NCI-H345 treated with DMSO at 0.1 percent for 48 hours (cell line): ENCODE results near the gene CDK5RAP2.
A peak's percentile ranks its signal among the peaks of the same experiment; 100 is the strongest.

Source experiments
- DNase-seq: peaks from one replicate; lab custom pipeline; 2025; ENCODE audit not compliant: unreplicated experiment; lab: John Stamatoyannopoulos, UW

The CDK5RAP2 gene

DNA sequence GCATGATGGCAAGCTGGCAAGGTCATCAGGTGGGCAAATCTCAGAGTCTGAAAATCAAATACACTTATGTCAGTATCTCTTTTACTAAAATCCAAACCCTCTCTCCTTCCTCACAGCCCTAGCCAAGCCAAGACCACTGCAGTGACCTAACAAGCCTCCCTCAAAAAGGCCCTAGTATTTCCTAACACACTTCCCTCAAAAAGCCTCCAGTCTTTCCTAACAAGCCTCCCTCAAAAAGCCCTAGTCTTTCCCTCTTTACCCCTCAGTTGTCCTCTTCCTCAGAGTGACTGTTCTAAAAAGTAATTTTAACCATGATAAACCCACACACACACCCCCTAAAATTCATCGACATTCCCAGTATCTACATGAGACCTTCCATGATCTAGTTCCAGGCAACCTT, 140.0 kb downstream of the CDK5RAP2 start:
- DNase-seq = no peak

DNA sequence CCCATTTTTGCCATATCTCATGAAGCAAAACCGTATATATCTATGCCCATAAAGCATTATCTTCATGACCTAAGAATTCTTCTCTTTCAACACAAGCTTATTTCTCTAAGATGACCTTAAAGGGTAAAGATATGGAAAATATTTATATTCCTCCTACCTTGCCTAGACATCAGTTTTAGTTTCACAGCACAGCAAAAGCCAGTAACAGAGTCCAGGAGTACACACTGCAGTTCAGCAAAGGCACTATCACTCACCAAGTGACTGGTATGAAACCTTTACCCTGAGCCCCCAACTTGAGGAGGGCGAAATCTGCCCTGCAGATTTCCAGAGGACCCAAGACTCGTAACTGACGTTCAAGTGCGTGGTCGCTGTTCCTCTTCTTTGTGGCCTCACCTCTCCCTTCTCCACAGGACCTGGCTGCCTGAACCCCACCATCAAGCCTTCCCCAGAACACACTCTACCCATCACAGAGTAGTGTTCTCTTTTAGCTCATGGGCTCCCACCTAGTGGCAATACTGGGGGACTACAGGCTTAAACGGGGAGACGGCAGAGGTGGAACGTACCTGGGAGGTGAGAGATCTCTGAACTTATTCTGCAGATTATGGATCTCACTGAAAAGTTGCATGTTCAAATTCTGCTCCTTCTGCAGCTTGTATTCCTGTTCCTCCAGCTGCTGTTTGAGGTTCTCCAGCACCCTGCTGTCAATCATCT, 141.0 kb downstream of the CDK5RAP2 start:
- no peak for DNase-seq

DNA sequence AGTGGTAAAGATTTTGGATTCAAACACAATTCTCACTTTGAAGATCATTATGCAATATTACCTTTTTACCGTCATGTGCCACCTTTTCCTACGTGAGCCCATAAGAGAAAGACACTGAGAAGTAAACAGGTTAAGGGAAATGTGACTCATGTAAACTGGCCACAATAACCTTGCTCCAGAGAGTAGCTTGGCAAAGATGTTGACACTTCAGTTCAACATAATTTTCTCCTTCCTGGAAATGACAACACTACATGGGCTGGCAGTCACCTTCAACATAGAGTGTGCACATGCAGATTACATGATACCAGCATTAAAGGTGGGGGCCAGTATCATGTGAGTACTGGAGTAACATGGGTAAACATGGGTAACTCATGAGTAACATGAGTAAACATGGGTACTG, 141.9 kb downstream of the CDK5RAP2 start:
- DNase-seq = no peak

DNA sequence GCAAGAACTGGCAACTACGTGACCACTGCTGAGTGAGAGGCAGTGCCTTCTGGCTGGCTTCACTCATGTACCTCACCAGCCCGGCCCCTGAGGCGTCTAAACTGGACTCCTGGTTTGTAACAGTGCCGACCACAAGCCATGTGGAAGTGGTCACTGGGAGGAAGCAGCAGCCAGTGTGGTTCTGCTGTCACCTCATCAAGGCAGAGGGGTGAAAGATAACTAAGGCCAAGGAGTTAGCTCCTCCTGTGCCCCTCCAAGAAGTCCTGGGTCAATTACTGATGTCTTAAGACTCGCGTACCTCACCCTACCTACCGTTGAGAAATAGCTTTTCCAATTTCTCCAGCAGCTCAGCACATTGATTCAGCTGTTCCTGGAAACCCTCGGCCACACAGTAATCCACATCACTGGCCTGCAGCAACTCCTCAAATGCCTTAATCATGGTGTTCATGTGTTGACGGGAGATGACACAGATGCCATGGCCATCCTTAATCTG, 142.9 kb downstream of the CDK5RAP2 start:
- DNase-seq = no peak

DNA sequence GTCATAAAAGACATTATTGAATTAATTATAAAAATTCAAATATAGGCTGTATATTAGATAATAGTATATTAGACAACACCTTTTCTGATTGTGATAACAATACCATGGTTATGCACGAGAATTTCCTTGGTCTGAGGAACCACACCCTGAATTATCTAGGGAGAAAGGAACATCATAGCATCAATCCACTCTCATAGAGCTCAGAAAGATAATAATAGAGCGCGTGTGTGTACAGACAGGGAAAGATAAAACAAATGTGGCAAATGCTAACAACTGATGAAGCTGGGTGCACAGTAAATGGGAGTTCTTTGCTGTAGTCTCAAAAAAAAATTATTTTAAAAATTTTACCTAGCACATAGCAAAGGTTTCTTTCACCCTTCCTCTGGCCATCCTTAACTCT, 143.5 kb downstream of the CDK5RAP2 start:
- no peak for DNase-seq

DNA sequence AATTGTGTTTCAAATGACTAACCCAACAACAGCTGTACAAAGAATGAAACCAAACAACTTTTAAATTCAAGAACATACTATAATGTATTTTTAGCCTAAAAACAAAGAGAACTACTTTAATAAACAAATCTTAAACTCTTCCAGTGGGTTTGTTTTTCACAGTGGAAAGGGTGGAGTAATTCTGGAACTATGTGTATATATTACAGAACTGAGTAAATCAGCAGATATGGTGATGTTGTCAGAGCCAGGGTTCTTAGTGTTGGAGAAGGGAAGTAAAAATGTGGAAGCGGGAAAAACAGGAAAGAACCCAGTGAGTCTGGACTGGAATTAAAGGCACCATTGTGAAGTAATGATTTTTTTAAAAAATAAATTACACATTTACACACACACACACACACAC, 144.9 kb downstream of the CDK5RAP2 start:
- DNase-seq = no peak

DNA sequence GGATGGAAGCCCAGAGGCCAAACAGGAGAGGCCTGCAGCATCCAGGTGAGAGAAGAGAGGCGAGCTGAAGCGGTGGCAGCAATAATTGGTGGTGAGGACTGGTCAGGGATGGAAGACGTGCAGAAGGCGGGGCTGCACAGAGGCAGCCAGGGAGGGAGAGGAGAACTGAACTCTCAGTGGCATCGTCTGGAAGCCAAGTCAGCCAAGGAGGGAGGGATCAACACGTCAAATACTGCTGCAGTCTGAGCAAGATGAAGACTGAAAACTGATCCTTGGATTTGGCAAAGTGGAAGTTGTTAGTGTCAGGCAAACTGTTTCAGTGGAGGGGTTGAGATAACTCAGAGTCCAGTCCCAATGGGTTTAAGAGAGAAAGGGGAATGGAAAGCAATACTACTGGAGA, 145.4 kb downstream of the CDK5RAP2 start:
- DNase-seq = no peak

DNA sequence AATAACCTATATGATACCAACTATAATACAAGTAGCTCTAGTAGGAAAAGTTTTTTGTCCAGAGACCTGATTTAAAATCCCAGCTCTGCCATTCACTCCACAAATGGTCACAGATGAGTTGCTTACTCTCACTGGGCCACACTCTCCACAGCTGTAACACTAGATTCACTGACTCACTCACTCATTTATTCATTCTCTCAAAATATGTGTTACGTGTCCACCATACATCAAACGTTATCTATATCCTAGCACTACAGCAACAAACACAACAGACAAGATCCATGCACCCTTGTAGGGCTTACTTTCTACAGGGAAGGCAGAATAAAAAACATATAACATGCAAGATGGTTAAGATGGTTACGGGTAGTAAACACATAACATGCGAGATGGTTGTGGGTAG, 146.3 kb downstream of the CDK5RAP2 start:
- DNase-seq = no peak

DNA sequence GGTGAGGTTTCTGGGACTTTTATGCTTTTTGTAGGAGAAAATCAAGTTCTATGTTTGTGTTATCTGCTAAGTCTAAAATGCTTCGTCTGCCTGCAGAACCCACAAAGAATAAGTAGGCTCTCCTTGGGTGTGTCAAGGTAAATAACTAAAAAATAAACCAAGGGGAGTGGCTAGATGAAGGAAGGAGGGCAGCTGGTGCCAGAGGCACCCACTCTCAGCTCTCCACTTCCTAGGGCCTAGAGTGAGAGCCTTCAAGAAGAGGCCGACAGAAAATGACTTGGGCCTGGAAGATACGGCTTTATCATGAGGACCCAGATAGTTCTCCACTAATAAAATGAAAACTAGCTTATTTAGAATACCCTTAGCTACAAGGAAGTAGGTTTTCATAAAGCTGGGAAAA, 147.4 kb downstream of the CDK5RAP2 start:
- no peak for DNase-seq

DNA sequence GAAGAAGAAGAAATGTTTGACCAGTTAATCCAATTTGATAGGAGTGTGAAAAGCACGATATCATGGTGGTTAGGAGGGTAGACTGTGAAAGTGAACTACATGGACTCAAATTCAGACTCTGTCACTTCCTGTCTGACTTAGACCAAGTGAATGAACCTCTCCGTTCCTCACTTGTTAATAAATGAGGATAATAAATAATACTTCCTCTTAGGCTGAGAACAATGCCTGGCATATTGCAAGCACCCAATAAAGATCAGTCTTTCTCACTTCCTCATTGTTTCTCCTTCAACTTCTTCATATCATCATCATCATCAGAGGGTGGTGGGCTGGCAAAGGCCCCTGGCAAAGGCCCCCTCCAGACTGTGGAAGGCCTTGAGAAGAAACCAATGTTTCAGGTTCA, 148.7 kb downstream of the CDK5RAP2 start:
- DNase-seq = no peak

DNA sequence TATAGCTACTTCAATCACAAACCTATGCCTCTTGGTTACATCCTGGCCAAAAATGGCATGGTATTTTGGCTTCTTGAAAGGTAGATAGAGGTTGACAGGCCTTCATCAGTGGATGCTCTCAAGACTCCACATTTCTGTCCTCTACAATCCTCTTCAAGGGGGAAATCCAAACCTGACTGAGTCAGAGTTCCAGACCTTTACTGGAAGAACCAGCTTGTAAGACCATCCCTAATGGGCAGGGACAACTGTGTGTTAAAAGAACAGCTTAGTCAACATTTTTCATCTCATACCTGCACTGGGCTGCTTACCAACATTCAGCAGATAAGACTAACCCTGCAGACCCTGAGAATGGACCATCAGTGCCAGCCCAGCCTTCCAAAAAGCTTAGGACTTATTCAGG, 155.7 kb downstream of the CDK5RAP2 start:
- DNase-seq = no peak

DNA sequence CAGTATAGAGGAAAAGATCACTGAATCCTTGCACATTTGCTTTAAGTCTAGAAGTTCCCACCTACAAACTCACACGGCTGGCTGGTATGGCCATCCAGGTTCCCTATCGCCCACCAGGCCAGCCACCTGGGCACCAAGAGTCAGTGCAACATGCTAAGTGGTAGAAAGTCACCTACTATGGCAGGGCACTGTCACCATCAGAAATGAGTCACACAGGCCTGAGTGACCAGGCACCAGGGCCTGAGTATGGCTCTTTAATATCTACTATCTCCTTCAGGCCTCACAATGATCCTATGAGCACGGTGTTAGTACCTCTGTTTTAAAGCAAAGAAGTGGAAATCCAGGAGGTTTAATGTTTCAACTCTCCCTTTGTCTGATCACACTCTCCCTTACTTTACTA, 156.2 kb downstream of the CDK5RAP2 start:
- no peak for DNase-seq

DNA sequence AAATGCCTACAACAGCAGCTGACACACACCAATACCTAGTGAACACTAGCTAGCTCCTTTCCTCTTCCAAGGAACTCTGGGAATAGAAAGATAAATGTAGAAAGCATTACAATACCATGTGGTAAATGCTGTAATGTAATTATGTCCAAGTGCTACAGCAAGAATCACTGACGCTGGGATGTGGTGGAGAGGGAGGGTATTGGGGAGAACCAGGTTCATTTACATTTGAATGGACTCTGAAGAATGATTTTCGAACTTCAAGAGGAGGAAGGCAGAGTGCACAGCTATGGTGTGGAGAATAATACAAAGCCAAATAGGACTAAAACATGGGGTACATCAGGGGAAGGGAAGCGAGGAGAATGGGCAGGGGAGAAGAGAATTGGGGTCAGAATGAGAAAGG, 158.0 kb downstream of the CDK5RAP2 start:
- no peak for DNase-seq

DNA sequence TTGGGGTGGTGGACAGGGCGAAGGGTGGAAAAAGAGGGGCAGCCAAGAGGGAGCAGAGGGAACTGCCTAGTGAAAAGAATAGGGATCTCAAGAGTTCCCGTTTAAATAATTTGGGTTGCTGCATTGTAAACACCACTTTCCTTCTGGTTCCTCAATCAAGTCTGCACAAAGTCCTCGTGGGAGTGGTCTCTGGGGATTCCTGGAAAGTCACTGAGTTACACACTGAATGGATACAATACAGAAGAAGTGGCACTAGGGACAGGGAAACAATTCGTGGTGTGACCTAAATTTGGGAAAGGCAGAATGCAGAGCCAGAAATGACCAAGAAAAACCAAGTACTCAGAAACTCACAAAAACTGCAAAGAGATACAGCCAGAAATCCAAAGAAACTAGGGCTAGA, 161.7 kb downstream of the CDK5RAP2 start:
- no peak for DNase-seq

DNA sequence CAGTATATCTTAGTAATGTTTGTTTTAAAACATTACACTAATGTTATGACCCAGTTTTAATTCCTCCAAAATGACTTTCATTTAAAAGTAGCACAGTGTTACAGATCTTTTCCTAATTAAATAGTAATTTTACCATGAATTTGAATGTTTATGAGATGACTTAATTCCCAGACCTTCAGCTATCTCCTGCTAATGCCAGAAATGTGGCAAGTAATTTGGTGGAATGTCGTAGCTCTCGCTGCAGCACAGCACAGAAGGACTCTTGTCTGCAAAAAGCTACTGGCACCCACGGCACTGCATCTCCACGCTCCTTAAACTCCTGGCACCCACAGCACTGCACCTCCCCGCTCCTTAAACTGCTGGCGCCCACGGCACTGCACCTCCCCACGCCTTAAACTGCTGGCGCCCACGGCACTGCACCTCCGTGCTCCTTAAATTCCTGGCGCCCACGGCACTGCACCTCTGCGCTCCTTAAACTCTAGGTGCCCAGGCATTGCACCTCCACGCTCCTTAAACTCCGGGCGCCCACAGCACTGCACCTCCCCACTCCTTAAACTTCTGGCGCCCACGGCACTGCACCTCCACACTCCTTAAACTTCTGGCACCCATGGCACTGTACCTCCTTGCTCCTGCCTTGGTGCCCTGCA, 163.1 kb downstream of the CDK5RAP2 start:
- DNase-seq = no peak

DNA sequence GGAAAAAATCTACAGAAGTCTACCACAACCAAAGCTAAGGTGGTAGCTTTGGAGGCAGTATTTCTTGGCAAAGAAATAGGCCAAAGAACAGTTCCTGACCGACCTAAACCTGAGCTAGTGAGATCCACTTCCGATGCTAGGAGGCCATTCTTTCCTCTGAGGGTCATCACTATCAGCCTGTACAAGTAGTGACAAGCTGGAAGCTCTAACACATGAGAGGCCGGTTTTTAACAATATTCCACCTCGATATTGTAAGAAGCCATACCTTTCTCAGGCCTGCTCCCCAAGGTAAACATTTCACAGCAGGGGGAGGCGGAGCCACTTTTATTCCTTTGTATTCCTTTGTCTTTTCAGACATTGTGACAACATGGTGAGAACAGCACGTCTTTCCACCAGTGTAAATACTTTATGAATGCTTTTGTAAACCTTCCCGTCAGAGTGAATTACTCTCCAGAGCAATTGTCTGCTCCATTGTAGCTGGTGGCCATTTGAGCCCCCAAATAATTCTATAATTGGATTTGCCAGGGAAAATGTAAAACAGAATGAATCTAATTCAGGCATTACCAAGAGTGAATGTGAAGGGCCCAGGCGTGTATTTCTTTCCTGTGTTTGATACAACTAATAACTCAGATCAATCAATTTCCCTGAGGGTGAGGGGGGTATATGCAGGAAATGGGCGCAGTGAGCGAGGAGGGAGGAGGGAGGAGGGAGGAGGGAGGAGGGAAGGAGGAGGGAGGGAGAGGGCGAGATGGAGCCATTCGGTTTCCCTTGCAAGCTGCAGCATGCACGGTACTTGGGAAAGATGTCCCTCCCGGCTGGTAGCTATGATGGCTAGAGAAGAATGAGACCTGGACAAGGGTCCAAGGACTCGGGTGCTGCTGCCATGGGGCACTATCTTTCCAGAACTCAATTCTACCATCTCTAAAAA, 166.6 kb downstream of the CDK5RAP2 start:
- DNase-seq = peak; percentile 93

DNA sequence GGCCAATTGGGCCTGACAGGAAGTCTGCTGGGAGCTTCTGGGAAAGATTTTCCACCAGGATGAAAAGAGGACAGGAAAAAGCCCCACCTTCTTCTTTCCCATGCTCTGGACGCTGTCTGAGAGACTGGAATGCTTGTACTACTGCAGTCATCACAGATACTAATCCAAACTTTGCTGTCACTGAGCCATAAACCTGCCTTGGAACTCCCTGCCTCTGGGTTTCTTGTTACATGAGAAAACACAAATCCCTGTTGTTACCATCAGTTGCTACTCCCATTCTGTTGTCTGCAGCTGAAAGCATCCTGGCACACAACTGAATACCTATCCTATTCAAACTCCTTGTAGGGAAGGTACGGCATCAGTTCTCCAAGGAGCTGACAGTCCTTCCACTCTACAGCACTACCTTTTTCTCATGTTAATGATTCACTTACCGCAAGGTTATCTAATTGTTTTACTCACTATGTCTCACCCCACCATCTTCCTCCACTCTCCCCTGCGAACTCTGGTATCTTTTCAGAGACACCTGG, 167.5 kb downstream of the CDK5RAP2 start:
- no peak for DNase-seq

DNA sequence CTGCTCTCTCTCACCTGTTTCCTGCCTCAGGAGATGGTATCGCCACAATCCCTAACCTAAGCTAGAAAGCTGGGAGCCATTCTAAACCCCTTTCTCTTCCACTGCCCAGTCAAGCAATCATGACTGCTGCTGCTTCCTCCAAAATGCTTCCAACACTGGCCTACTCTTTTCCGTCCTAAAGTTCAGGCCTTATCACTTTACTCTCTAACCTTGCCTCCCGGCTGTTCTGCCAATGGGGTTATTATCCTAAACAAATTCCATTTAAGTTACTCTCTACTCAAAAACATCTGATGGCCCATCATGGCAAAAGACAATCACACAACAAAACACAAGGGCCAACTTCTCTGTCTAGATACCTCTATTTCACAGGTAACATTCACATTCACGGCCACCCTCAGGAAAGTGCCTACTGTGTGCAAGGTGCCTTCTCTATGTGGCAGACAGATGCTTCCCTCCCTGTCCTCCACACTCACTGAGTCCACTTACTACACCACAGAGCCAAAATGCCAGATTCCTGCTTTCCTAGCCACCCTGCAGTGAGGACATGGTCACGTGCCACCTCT, 168.0 kb downstream of the CDK5RAP2 start:
- DNase-seq = no peak

DNA sequence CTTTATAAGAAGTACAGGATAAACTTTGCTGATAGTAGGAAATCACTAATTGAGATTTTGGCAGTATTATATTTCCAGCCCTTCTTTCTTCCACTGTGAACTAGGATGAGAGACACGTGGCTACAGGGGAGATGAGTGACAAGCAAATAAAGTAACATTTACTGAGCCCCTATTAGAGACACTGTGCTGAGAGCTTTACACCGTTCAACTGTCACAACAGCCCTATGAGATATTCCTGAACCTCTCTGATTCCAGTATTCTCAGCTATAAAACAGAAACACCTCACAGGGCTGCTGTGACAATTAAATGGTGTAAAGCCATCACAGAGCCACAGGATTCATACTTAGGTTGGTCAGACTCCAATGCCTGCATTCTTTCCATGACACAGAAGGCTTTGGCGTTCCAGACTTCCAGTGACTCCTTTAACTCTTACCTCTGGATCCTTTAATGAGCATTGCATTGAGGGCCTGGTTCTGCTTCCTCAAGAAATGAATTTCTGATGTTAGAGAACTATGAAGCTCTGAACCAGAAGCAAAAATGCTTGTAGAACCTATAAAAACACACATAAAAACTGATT, 169.0 kb downstream of the CDK5RAP2 start:
- no peak for DNase-seq

DNA sequence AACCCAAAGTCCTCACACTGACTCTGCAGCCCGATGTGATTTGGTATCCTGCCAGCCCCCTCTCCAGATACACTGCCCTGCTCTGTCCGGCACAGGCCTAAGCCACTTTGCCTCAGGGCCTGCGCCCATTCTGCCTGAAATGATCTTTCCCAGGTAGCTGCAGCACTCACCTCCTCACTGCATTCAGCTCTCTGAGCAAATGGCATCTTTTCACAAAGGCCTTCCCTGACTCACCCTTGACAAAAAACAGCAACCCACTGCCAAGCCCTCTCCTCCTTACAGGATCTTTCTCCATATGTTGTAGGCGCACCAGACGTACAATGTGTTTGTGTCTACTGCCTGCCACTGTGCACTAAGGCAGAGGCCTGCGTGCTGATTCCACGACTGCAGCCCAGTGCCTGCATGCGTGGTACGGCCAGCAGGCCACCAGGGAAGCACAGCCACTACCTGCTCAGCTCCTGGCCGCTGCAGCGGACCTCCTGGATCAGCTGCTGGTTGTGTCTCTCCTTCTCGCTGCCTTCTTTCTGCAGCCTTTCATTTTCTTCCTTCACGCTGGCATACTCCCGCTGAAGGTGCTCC, 171.2 kb downstream of the CDK5RAP2 start:
- DNase-seq = no peak
